ENCODE results near the gene COG5. TPM values are rescaled to one million over a fixed set of nuclear protein-coding genes. Genes with fewer than 3 reads are reported as not detected.
A peak's percentile ranks its signal among the peaks of the same experiment; 100 is the strongest.

Gene COG5
- total RNA-seq, 6 experiments from 2014 or later, result 13.9 to 21.3 (median 15.5) TPM

DNA sequence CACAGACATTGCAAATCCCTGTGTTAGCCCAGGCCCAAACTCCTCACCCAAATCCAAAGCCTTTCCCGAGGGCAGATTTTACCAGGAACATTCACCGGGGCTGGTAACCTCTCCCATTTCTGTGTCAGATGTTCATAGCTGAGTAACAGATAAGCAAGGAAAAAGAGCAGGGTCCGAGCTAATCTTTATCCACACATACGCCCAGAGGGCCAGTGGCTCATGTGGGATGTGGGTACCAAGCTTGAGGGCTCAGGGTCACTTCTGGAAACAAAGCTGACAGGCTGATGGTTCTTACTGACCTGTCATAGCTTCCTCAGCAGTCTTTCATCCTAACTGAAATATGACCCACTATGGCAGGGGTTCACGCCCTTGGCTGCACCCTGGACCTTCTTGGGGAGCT, 355.2 kb downstream of the COG5 start:
- Histone ChIP-seq H3K4me3 (no peak overlapping the region), H3K9me3 (no peaks in the 10 kb centered on the region), H3K27me3 (no peaks in the 10 kb centered on the region), H3K36me3 (peaks cover 0 to 21% (median 7%) of the 10 kb centered on the region in 4 donors), H3K27ac (no peak overlapping the region), H3K4me1 (no peaks in the 10 kb centered on the region)
- 87% methylated on average over 4 of the region's 5 CpGs for WGBS (ENCODE audit: insufficient coverage, low coverage, low lambda C conversion rate, missing lambda C conversion rate)
- ATAC-seq, result peak in 1 of 4 donors; percentile 8
- TF ChIP-seq, protein P1, sequence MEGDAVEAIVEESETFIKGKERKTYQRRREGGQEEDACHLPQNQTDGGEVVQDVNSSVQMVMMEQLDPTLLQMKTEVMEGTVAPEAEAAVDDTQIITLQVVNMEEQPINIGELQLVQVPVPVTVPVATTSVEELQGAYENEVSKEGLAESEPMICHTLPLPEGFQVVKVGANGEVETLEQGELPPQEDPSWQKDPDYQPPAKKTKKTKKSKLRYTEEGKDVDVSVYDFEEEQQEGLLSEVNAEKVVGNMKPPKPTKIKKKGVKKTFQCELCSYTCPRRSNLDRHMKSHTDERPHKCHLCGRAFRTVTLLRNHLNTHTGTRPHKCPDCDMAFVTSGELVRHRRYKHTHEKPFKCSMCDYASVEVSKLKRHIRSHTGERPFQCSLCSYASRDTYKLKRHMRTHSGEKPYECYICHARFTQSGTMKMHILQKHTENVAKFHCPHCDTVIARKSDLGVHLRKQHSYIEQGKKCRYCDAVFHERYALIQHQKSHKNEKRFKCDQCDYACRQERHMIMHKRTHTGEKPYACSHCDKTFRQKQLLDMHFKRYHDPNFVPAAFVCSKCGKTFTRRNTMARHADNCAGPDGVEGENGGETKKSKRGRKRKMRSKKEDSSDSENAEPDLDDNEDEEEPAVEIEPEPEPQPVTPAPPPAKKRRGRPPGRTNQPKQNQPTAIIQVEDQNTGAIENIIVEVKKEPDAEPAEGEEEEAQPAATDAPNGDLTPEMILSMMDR (IDR thresholded peaks at IDR 0.05), result no peak
- TF ChIP-seq POLR2A (IDR thresholded peaks at IDR 0.05), result no peak
- intact Hi-C loops (cut with DNase I), result no loop called here
- DNase-seq, result no peak

DNA sequence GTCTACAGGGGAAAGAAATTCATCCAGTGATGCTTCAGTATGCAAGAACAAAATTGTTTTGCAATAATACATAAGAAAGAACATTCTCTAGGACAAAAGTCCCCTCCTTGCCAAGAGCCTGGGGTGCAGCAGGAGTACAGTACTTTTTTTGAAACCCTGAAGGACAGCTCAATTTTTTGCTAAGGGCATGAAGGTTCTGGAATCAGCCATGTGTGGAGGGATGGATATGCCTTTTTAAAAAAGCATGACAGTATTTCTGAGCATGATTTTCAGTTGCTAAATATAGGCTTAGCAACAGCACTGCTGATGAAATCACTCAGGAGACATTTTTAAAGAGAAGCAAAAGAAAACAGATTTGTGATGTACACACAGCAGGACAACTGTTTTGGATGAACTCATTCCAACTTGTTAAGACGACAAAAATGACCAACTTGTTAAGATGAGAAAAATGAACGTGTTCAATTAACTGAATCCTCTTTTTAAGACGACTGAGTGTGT, 355.6 kb downstream of the COG5 start:
- ATAC-seq (no peak), DNase-seq (no peak)
- Histone ChIP-seq H3K36me3 (peaks cover 0 to 25% (median 9%) of the 10 kb centered on the region in 4 donors), H3K27ac (no peak overlapping the region), H3K27me3 (no peaks in the 10 kb centered on the region), H3K4me3 (no peak overlapping the region), H3K4me1 (no peaks in the 10 kb centered on the region), H3K9me3 (no peaks in the 10 kb centered on the region)
- TF ChIP-seq POLR2A (IDR thresholded peaks at IDR 0.05), result no peak
- TF ChIP-seq, protein P1 (IDR thresholded peaks at IDR 0.05), result no peak
- 89% methylated on average over 3 of the region's 3 CpGs for WGBS (ENCODE audit: insufficient coverage, low coverage, low lambda C conversion rate, missing lambda C conversion rate)
- intact Hi-C loops (cut with DNase I), result no loop called here

DNA sequence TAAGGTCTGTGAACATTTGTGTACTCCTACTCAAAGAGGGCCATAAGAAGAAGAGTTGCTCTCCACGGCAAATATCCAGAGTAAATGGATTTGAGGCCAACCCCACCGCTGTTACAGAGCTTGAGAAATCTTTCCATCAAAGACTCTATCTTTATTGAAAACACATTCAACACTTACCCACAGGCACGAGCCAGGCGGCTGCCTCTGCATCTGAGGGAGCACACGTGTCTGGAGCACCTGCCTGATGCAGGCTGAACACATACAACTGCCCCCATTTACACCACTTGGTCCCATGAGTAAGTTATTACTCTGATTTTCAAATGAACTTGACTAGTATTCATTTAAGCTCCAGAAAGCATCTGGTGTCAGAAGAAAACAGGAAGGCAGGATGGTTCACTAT, 356.3 kb downstream of the COG5 start:
- H3K27ac ChIP-seq, result no peak overlapping the region
- H3K27me3 ChIP-seq, result no peaks in the 10 kb centered on the region
- WGBS (ENCODE audit: insufficient coverage, low coverage, low lambda C conversion rate, missing lambda C conversion rate), result 89% methylated on average over 3 of the region's 5 CpGs
- peaks cover 0 to 26% (median 10%) of the 10 kb centered on the region in 4 donors for H3K36me3 ChIP-seq
- intact Hi-C loops (cut with DNase I), result no loop called here
- no peaks in the 10 kb centered on the region for H3K4me1 ChIP-seq
- no peaks in the 10 kb centered on the region for H3K9me3 ChIP-seq
- H3K4me3 ChIP-seq, result no peak overlapping the region
- no peak for DNase-seq
- TF ChIP-seq POLR2A (IDR thresholded peaks at IDR 0.05), result no peak
- TF ChIP-seq, protein P1 (IDR thresholded peaks at IDR 0.05), result no peak
- ATAC-seq, result peak in 1 of 4 donors; percentile 6

DNA sequence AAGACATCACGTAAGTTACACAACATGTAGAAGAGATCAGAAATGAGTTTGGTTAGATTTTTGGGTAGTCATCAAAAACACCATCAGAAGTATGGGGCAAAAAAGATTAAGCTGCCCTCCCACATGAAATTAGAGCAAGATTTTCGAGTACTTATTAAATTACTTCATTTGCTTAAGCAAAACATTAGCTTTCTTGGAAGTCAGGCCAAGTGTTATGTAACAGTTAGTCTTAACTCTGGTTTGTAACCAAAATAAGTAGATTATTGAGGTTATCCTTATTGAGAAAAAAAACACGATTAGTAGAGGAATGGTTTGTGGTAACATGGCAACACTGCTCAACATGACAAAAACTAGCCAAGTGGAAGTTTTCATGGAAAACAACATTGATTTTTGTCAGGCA, 357.0 kb downstream of the COG5 start:
- no peak overlapping the region for H3K4me3 ChIP-seq
- H3K9me3 ChIP-seq, result no peaks in the 10 kb centered on the region
- TF ChIP-seq, protein P1 (IDR thresholded peaks at IDR 0.05), result no peak
- no peak for TF ChIP-seq POLR2A (IDR thresholded peaks at IDR 0.05)
- H3K27me3 ChIP-seq, result no peaks in the 10 kb centered on the region
- peaks cover 0 to 31% (median 14%) of the 10 kb centered on the region in 4 donors for H3K36me3 ChIP-seq
- intact Hi-C loops (cut with DNase I), result no loop called here
- H3K27ac ChIP-seq, result no peak overlapping the region
- ATAC-seq (no peak), DNase-seq (no peak)
- WGBS (ENCODE audit: insufficient coverage, low coverage, low lambda C conversion rate, missing lambda C conversion rate), result 63% methylated on average over 3 of the region's 3 CpGs
- H3K4me1 ChIP-seq, result no peaks in the 10 kb centered on the region

DNA sequence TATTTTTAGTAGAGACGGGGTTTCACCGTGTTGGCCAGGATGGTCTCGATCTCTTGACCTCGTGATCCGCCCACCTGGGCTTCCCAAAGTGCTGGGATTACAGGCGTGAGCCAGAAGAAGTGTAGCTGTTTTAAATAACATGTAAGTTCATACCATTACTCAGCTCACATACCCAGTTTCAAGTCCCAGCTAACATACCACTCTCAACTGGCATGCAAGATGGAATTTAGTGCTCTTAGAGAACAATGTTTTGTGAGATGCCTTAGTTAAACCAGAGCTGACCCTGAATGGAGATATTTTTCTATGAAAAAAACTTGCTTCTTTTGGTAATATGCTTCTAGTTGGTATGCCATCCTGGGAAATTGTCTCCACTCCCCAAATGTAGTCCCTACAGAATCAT, 357.6 kb downstream of the COG5 start:
- Histone ChIP-seq H3K27me3 (no peaks in the 10 kb centered on the region), H3K4me3 (no peak overlapping the region), H3K27ac (no peak overlapping the region), H3K4me1 (no peaks in the 10 kb centered on the region), H3K9me3 (no peaks in the 10 kb centered on the region), H3K36me3 (peaks cover 0 to 37% (median 17%) of the 10 kb centered on the region in 4 donors)
- intact Hi-C loops (cut with DNase I), result no loop called here
- 97% methylated on average over 6 of the region's 6 CpGs for WGBS (ENCODE audit: insufficient coverage, low coverage, low lambda C conversion rate, missing lambda C conversion rate)
- ATAC-seq (no peak), DNase-seq (no peak)
- TF ChIP-seq, protein P1 (IDR thresholded peaks at IDR 0.05), result no peak
- TF ChIP-seq POLR2A (IDR thresholded peaks at IDR 0.05), result no peak

Measured in right lobe of liver (tissue), 6 donors.